GM18951 (cell line): ENCODE measurements around the gene CPSF7.
"Not testable (repeated sequence)": the region's sequence is repeated elsewhere in the genome, so short reads cannot be mapped to it uniquely, and the experiment has no call there.

Experiments
- POLR2A ChIP-seq: IDR thresholded peaks from 4 replicates; pipeline ENCODE4 v1.6.1; 2011; ENCODE audit warnings: mild to moderate bottlenecking; ENCODE audit not compliant: insufficient read length, insufficient read depth; ENCODE audit errors: extremely low read depth
- in situ Hi-C: fragments of 300-500 bp; cut with MboI; formaldehyde crosslinking; loops from one replicate; pipeline ENCODE4 v1.12.0; 2022; ENCODE audit warnings: low sequenced_read_pairs, mixed read lengths, inconsistent platforms; ENCODE audit not compliant: unreplicated experiment

Gene CPSF7

GRCh38 chr11:61429691-61430582 lies at the start of gene CPSF7, which contains the start of gene SDHAF2:
Gene CPSF7 (minus strand): TSS chr11:61429975. CDS start chr11:61429235, 740 bp downstream.
Gene SDHAF2 (plus strand): TSS chr11:61430124. CDS start chr11:61430147, 23 bp downstream.
- TF ChIP-seq POLR2A = peak; percentile 84
- in situ Hi-C loops = no loop called here

- in situ Hi-C loops = no loop called here
- no peak for TF ChIP-seq POLR2A
These were observed 48.0 kb upstream of the CPSF7 start for GRCh38 chr11:61477727-61478148.

- no peak for TF ChIP-seq POLR2A
- in situ Hi-C loops = no loop called here
These were observed 47.4 kb upstream of the CPSF7 start for GRCh38 chr11:61477126-61477525.

- no peak for TF ChIP-seq POLR2A
- in situ Hi-C loops = no loop called here
These were observed 46.6 kb upstream of the CPSF7 start for GRCh38 chr11:61476371-61476770.

GRCh38 chr11:61475433-61475832 lies 45.7 kb upstream of the CPSF7 start:
- in situ Hi-C loops = no loop called here
- no peak for TF ChIP-seq POLR2A

GRCh38 chr11:61474013-61474643 lies 44.4 kb upstream of the CPSF7 start:
- in situ Hi-C loops = no loop called here
- TF ChIP-seq POLR2A = no peak

GRCh38 chr11:61473370-61474012 lies 43.7 kb upstream of the CPSF7 start:
- TF ChIP-seq POLR2A = no peak
- in situ Hi-C loops = no loop called here

GRCh38 chr11:61472868-61473267 lies 43.1 kb upstream of the CPSF7 start:
- in situ Hi-C loops = no loop called here
- TF ChIP-seq POLR2A = no peak

- no peak for TF ChIP-seq POLR2A
- in situ Hi-C loops = no loop called here
These were observed 42.5 kb upstream of the CPSF7 start for GRCh38 chr11:61472282-61472681.

GRCh38 chr11:61468002-61468401 lies 38.2 kb upstream of the CPSF7 start:
- TF ChIP-seq POLR2A = no peak
- in situ Hi-C loops = no loop called here

- in situ Hi-C loops = not testable (repeated sequence)
These were observed 37.8 kb upstream of the CPSF7 start for GRCh38 chr11:61467602-61468001.

GRCh38 chr11:61460986-61461385 lies 31.2 kb upstream of the CPSF7 start:
- TF ChIP-seq POLR2A = no peak
- in situ Hi-C loops = no loop called here

GRCh38 chr11:61460474-61460881 lies 30.7 kb upstream of the CPSF7 start:
- in situ Hi-C loops = no loop called here
- no peak for TF ChIP-seq POLR2A

GRCh38 chr11:61454520-61454919 lies 24.7 kb upstream of the CPSF7 start:
- TF ChIP-seq POLR2A = no peak
- in situ Hi-C loops = no loop called here

GRCh38 chr11:61453695-61454094 lies 23.9 kb upstream of the CPSF7 start:
- in situ Hi-C loops = no loop called here
- TF ChIP-seq POLR2A = no peak
